Lower lobe of right lung (tissue), 2 donors: ENCODE measurements around the gene CDRT4. TPM values are rescaled to one million over a fixed set of nuclear protein-coding genes. Genes with fewer than 3 reads are reported as not detected.
A peak's percentile ranks its signal among the peaks of the same experiment; 100 is the strongest.

Experiments used
- ATAC-seq, 2 donors: fragments of 200-7000 bp; cut with Tn5 transposase; one replicate each; pipeline ENCODE4 v1.9.1; 2020 to 2022; ENCODE audit warnings: mild to moderate bottlenecking in 2 of 2, moderate library complexity in 2 of 2
- DNase-seq: peaks from one replicate; pipeline ENCODE4 v3.0.0-alpha.2; 2020
- H3K27ac ChIP-seq: fragments of 200-600 bp; one replicate; pipeline ENCODE4 v1.8.0; 2022
- H3K27me3 ChIP-seq: fragments of 200-600 bp; one replicate; pipeline ENCODE4 v1.8.0; 2022; ENCODE audit warnings: low read depth
- H3K36me3 ChIP-seq: fragments of 200-600 bp; one replicate; pipeline ENCODE4 v1.8.0; 2022; ENCODE audit warnings: mild to moderate bottlenecking
- H3K4me1 ChIP-seq: fragments of 200-600 bp; one replicate; pipeline ENCODE4 v1.8.0; 2022
- H3K4me3 ChIP-seq: fragments of 200-600 bp; one replicate; pipeline ENCODE4 v1.8.0; 2022; ENCODE audit warnings: mild to moderate bottlenecking
- H3K9me3 ChIP-seq: fragments of 200-600 bp; one replicate; pipeline ENCODE4 v1.8.0; 2022
- CTCF ChIP-seq: fragments of 200-600 bp; IDR thresholded peaks from one replicate; pipeline ENCODE4 v1.8.0; 2022; ENCODE audit warnings: antibody characterized with exemption, mild to moderate bottlenecking
- intact Hi-C: fragments of 100-400 bp; cut with DNase I; formaldehyde crosslinking; loops from one replicate; pipeline ENCODE4 v1.11.0; 2022
- total RNA-seq: library from RNA; stranded (reverse); fragmentation: NEBNext Ultra II Directional; extraction: Animal tissue kit (Norgen Biotek cat#: 25700); gene quantifications from one replicate; pipeline ENCODE4 v1.2.1, GENCODE V29; 2021
- donor health status: DM: no; HTN: yes; CAD: no; lungs with severe emphysema.

Gene CDRT4
- total RNA-seq, 1 donor from 2014 or later, result 13.4 TPM

- ATAC-seq (peak; percentile 60 to 63), DNase-seq (no peak)
- intact Hi-C loops, result no loop called here
- Histone ChIP-seq H3K27ac (no peak overlapping the region), H3K27me3 (no peaks in the 10 kb centered on the region), H3K9me3 (no peaks in the 10 kb centered on the region), H3K36me3 (no peaks in the 10 kb centered on the region), H3K4me3 (no peak overlapping the region), H3K4me1 (peaks cover 6% of the 10 kb centered on the region)
- no peak for TF ChIP-seq CTCF
These were observed 8.4 kb upstream of the CDRT4 start for GRCh38 chr17:15475631-15476354.

- intact Hi-C loops, result no loop called here
- Histone ChIP-seq H3K4me3 (no peak overlapping the region), H3K27ac (no peak overlapping the region), H3K27me3 (no peaks in the 10 kb centered on the region), H3K9me3 (no peaks in the 10 kb centered on the region), H3K36me3 (no peaks in the 10 kb centered on the region), H3K4me1 (no peaks in the 10 kb centered on the region)
- ATAC-seq, result no peak
- no peak for DNase-seq
- no peak for TF ChIP-seq CTCF
These were observed 5.5 kb upstream of the CDRT4 start for GRCh38 chr17:15472891-15473290.

- intact Hi-C loops, result no loop called here
- no peak for TF ChIP-seq CTCF
These were observed 3.1 kb upstream of the CDRT4 start for GRCh38 chr17:15470536-15470935.

GRCh38 chr17:15469260-15469659 is 1.8 kb upstream of the CDRT4 start:
- no peak for DNase-seq
- intact Hi-C loops, result no loop called here
- no peaks in the 10 kb centered on the region for H3K36me3 ChIP-seq
- H3K4me1 ChIP-seq, result peaks cover 5% of the 10 kb centered on the region
- TF ChIP-seq CTCF, result no peak
- H3K9me3 ChIP-seq, result no peaks in the 10 kb centered on the region
- H3K27me3 ChIP-seq, result no peaks in the 10 kb centered on the region
- ATAC-seq, result no peak
- no peak overlapping the region for H3K27ac ChIP-seq
- no peak overlapping the region for H3K4me3 ChIP-seq

More at GRCh38 chr17:15470536-15470935, 3.1 kb upstream of the CDRT4 start:
- DNase-seq (no peak), ATAC-seq (no peak)
- Histone ChIP-seq H3K36me3 (no peaks in the 10 kb centered on the region), H3K4me1 (no peaks in the 10 kb centered on the region), H3K9me3 (no peaks in the 10 kb centered on the region), H3K27ac (no peak overlapping the region), H3K4me3 (no peak overlapping the region), H3K27me3 (no peaks in the 10 kb centered on the region)

- Histone ChIP-seq H3K4me1 (peaks cover 16% of the 10 kb centered on the region), H3K36me3 (no peaks in the 10 kb centered on the region), H3K9me3 (no peaks in the 10 kb centered on the region), H3K4me3 (no peak overlapping the region), H3K27ac (no peak overlapping the region), H3K27me3 (no peaks in the 10 kb centered on the region)
- ATAC-seq, result no peak
- no peak for TF ChIP-seq CTCF
- intact Hi-C loops, result no loop called here
- no peak for DNase-seq
These were observed 705 bp upstream of the CDRT4 start for GRCh38 chr17:15468126-15468525.
